ENCODE data around the gene GDF11.

GRCh38 chr12:55724226-55724939 lies 18.5 kb upstream of the GDF11 start:
- TF ChIP-seq POLR2A (IDR thresholded peaks at IDR 0.05): no peak
- TF ChIP-seq CTCF (IDR thresholded peaks at IDR 0.05): peak in 3 of 4 experiments; percentile 46 to 53 (median 48)

Measured in uterus (tissue), 2 donors.